Activated CD4-positive, alpha-beta memory T cell treated with anti-CD3 and anti-CD28 coated beads for 36 hours (primary cell): ENCODE results near the gene CMTR1. TPM values are rescaled to one million over a fixed set of nuclear protein-coding genes. Genes with fewer than 3 reads are reported as not detected.
"Not testable (repeated sequence)": the region's sequence is repeated elsewhere in the genome, so short reads cannot be mapped to it uniquely, and the experiment has no call there.

Source experiments
- CTCF ChIA-PET: fragments of 350-600 bp; sonication (Branson Sonifier 250); formaldehyde crosslinking; loops from one replicate; lab custom pipeline; 2021; ENCODE audit warnings: antibody characterized with exemption, inconsistent platforms; lab: Charles Lee
- POLR2A ChIA-PET: fragments of 350-600 bp; sonication (Branson Sonifier 250); formaldehyde crosslinking; loops from one replicate; lab custom pipeline; 2021; ENCODE audit warnings: antibody characterized with exemption; lab: Charles Lee
- DNase-seq: peaks from one replicate; pipeline ENCODE4 v3.0.0-alpha.2; 2020
- H3K27ac Mint-ChIP-seq: one replicate; pipeline ENCODE4 v1.8.0; 2021; ENCODE audit warnings: mixed read lengths
- H3K27me3 Mint-ChIP-seq: one replicate; pipeline ENCODE4 v1.8.0; 2021; ENCODE audit warnings: mixed read lengths
- H3K36me3 Mint-ChIP-seq: one replicate; pipeline ENCODE4 v1.8.0; 2021; ENCODE audit warnings: mixed read lengths
- H3K4me1 Mint-ChIP-seq: one replicate; pipeline ENCODE4 v1.8.0; 2021; ENCODE audit warnings: low read depth, mixed read lengths
- H3K4me3 Mint-ChIP-seq: one replicate; pipeline ENCODE4 v1.8.0; 2021; ENCODE audit warnings: mild to moderate bottlenecking, mixed read lengths
- H3K9me3 Mint-ChIP-seq: one replicate; pipeline ENCODE4 v1.8.0; 2021; ENCODE audit warnings: mixed read lengths
- intact Hi-C: fragments of 100-400 bp; cut with micrococcal nuclease; formaldehyde crosslinking; loops from one replicate; pipeline ENCODE4 v1.15.1; 2023
- total RNA-seq, 2 experiments: library from RNA; stranded (reverse); gene quantifications; one replicate each; pipeline ENCODE4 v1.2.3, GENCODE V29; 2021

The CMTR1 gene
- 10 to 100 TPM; 69.2 to 70.1 TPM for total RNA-seq

GRCh38 chr6:37432916-37433656, at the start of gene CMTR1:
Gene CMTR1, plus strand, starts transcription at chr6:37433221. Its CDS starts 2,409 bp downstream, at chr6:37435630.
- Mint-ChIP-seq H3K9me3 (no peaks in the 10 kb centered on the region), H3K4me3 (peak within 1 kb of the TSS; percentile 91), H3K36me3 (peaks cover 33% of the 10 kb centered on the region), H3K27ac (peak within 1 kb of the TSS; percentile 98), H3K27me3 (peaks cover 2% of the 10 kb centered on the region), H3K4me1 (peaks cover 44% of the 10 kb centered on the region)
- DNase-seq: peak; percentile 98
- ChIA-PET CTCF (interaction anchor here (1.0 to 3.3 kb wide), 8 partner anchors 51 to 382 kb away, joined by 3 to 14 read pairs (median 4); partner anchors contain the start of gene MDGA1), POLR2A (interaction anchor here (0.9 to 2.1 kb wide), 17 partner anchors 9 to 407 kb away, joined by 3 to 10 read pairs (median 4); partner anchors contain the start of genes MDGA1 and RNF8)
- intact Hi-C loops: loop anchor here (1.0 to 10.0 kb wide), 6 partner anchors 9 to 1204 kb away; partner anchors contain the start of genes BTBD9, CCDC167 and RNF8

- H3K27ac Mint-ChIP-seq: no peak overlapping the region
- no peak for DNase-seq
- H3K4me3 Mint-ChIP-seq: no peak overlapping the region
- ChIA-PET CTCF (no interaction called here), POLR2A (no interaction called here)
- peaks cover 6% of the 10 kb centered on the region for H3K36me3 Mint-ChIP-seq
- intact Hi-C loops: loop anchor here (10.0 kb wide), 2 partner anchors 46 to 186 kb away; partner anchors contain the start of gene CMTR1
- no peaks in the 10 kb centered on the region for H3K9me3 Mint-ChIP-seq
- H3K27me3 Mint-ChIP-seq: no peaks in the 10 kb centered on the region
- H3K4me1 Mint-ChIP-seq: no peaks in the 10 kb centered on the region
These were observed 44.4 kb upstream of the CMTR1 start for GRCh38 chr6:37388578-37388977.

GRCh38 chr6:37389857-37390256, 43.2 kb upstream of the CMTR1 start:
- CTCF ChIA-PET: no interaction called here
- no peak overlapping the region for H3K27ac Mint-ChIP-seq
- H3K4me3 Mint-ChIP-seq: no peak overlapping the region
- no peak for DNase-seq
- no peaks in the 10 kb centered on the region for H3K4me1 Mint-ChIP-seq
- intact Hi-C loops: loop anchor here (10.0 kb wide), 2 partner anchors 45 to 185 kb away; partner anchors contain the start of gene CMTR1
- POLR2A ChIA-PET: no interaction called here
- no peaks in the 10 kb centered on the region for H3K9me3 Mint-ChIP-seq
- H3K36me3 Mint-ChIP-seq: peaks cover 5% of the 10 kb centered on the region
- no peaks in the 10 kb centered on the region for H3K27me3 Mint-ChIP-seq

- H3K9me3 Mint-ChIP-seq: no peaks in the 10 kb centered on the region
- H3K36me3 Mint-ChIP-seq: peaks cover 5% of the 10 kb centered on the region
- ChIA-PET POLR2A (interaction anchor here (0.6 kb wide), 1 partner anchor 54 kb away, joined by 5 read pairs; no protein-coding TSS in a partner anchor), CTCF (no interaction called here)
- H3K27me3 Mint-ChIP-seq: no peaks in the 10 kb centered on the region
- H3K4me1 Mint-ChIP-seq: no peaks in the 10 kb centered on the region
- no peak overlapping the region for H3K4me3 Mint-ChIP-seq
- no peak for DNase-seq
- H3K27ac Mint-ChIP-seq: no peak overlapping the region
- intact Hi-C loops: no loop called here
These were observed 41.9 kb upstream of the CMTR1 start for GRCh38 chr6:37391120-37391519.

GRCh38 chr6:37392821-37393220, 40.2 kb upstream of the CMTR1 start:
- peaks cover 5% of the 10 kb centered on the region for H3K36me3 Mint-ChIP-seq
- H3K27me3 Mint-ChIP-seq: no peaks in the 10 kb centered on the region
- ChIA-PET CTCF (interaction anchor here (1.1 kb wide), 1 partner anchor 11 kb away, joined by 4 read pairs; no protein-coding TSS in a partner anchor), POLR2A (no interaction called here)
- intact Hi-C loops: no loop called here
- DNase-seq: no peak
- no peaks in the 10 kb centered on the region for H3K4me1 Mint-ChIP-seq
- no peak overlapping the region for H3K27ac Mint-ChIP-seq
- H3K9me3 Mint-ChIP-seq: no peaks in the 10 kb centered on the region
- no peak overlapping the region for H3K4me3 Mint-ChIP-seq

GRCh38 chr6:37393381-37393929, 39.6 kb upstream of the CMTR1 start:
- POLR2A ChIA-PET: no interaction called here
- no peaks in the 10 kb centered on the region for H3K27me3 Mint-ChIP-seq
- H3K4me3 Mint-ChIP-seq: no peak overlapping the region

GRCh38 chr6:37396571-37397180, 36.3 kb upstream of the CMTR1 start:
- no peaks in the 10 kb centered on the region for H3K9me3 Mint-ChIP-seq
- H3K27me3 Mint-ChIP-seq: no peaks in the 10 kb centered on the region
- no peak overlapping the region for H3K4me3 Mint-ChIP-seq
- ChIA-PET CTCF (interaction anchor here (1.2 to 2.2 kb wide), 2 partner anchors 14 to 23 kb away, joined by 3 to 5 read pairs; no protein-coding TSS in a partner anchor), POLR2A (interaction anchor here (1.0 kb wide), 1 partner anchor 36 kb away, joined by 3 read pairs; the partner anchor contains the start of gene CMTR1)
- no peak for DNase-seq
- no peak overlapping the region for H3K27ac Mint-ChIP-seq
- intact Hi-C loops: no loop called here
- H3K4me1 Mint-ChIP-seq: no peaks in the 10 kb centered on the region
- H3K36me3 Mint-ChIP-seq: no peaks in the 10 kb centered on the region

More at GRCh38 chr6:37393381-37393929, 39.6 kb upstream of the CMTR1 start:
- Mint-ChIP-seq H3K27ac (no peak overlapping the region), H3K36me3 (peaks cover 5% of the 10 kb centered on the region), H3K4me1 (no peaks in the 10 kb centered on the region), H3K9me3 (no peaks in the 10 kb centered on the region)
- CTCF ChIA-PET: interaction anchor here (1.1 kb wide), 1 partner anchor 12 kb away, joined by 4 read pairs; no protein-coding TSS in a partner anchor
- no peak for DNase-seq
- intact Hi-C loops: no loop called here

GRCh38 chr6:37399131-37399530, 33.9 kb upstream of the CMTR1 start:
- no peaks in the 10 kb centered on the region for H3K36me3 Mint-ChIP-seq
- no peaks in the 10 kb centered on the region for H3K9me3 Mint-ChIP-seq
- POLR2A ChIA-PET: no interaction called here
- no peak overlapping the region for H3K4me3 Mint-ChIP-seq
- no peaks in the 10 kb centered on the region for H3K4me1 Mint-ChIP-seq
- CTCF ChIA-PET: no interaction called here
- H3K27me3 Mint-ChIP-seq: no peaks in the 10 kb centered on the region
- H3K27ac Mint-ChIP-seq: no peak overlapping the region
- intact Hi-C loops: no loop called here
- no peak for DNase-seq

GRCh38 chr6:37399795-37400490, 33.1 kb upstream of the CMTR1 start:
- Mint-ChIP-seq H3K36me3 (no peaks in the 10 kb centered on the region), H3K4me3 (no peak overlapping the region)
- CTCF ChIA-PET: no interaction called here

GRCh38 chr6:37401658-37402057, 31.4 kb upstream of the CMTR1 start:
- DNase-seq, H3K4me3 Mint-ChIP-seq, H3K4me1 Mint-ChIP-seq, H3K9me3 Mint-ChIP-seq, H3K36me3 Mint-ChIP-seq, CTCF ChIA-PET, H3K27me3 Mint-ChIP-seq, intact Hi-C loops, H3K27ac Mint-ChIP-seq, POLR2A ChIA-PET: not testable (repeated sequence)

More at GRCh38 chr6:37399795-37400490, 33.1 kb upstream of the CMTR1 start:
- POLR2A ChIA-PET: no interaction called here
- Mint-ChIP-seq H3K9me3 (no peaks in the 10 kb centered on the region), H3K4me1 (no peaks in the 10 kb centered on the region), H3K27me3 (no peaks in the 10 kb centered on the region), H3K27ac (no peak overlapping the region)
- DNase-seq: no peak
- intact Hi-C loops: no loop called here

- Mint-ChIP-seq H3K27me3 (no peaks in the 10 kb centered on the region), H3K9me3 (no peaks in the 10 kb centered on the region), H3K27ac (no peak overlapping the region), H3K4me1 (no peaks in the 10 kb centered on the region), H3K4me3 (no peak overlapping the region), H3K36me3 (no peaks in the 10 kb centered on the region)
- no peak for DNase-seq
- intact Hi-C loops: no loop called here
- ChIA-PET CTCF (interaction anchor here (2.6 kb wide), 1 partner anchor 160 kb away, joined by 9 read pairs; no protein-coding TSS in a partner anchor), POLR2A (no interaction called here)
These were observed 26.2 kb upstream of the CMTR1 start for GRCh38 chr6:37406726-37407341.
